B cell (primary cell): Measurements from ENCODE around the gene NDEL1. TPM values are rescaled to one million over a fixed set of nuclear protein-coding genes. Genes with fewer than 3 reads are reported as not detected.

Experiments used
- ATAC-seq: fragments of 200-7000 bp; cut with Tn5 transposase; one replicate; pipeline ENCODE4 v1.10.0; 2021; ENCODE audit warnings: low read depth, mild to moderate bottlenecking, moderate number of reproducible peaks, moderate library complexity
- CTCF ChIA-PET: fragments of 350-600 bp; sonication (Branson Sonifier 250); formaldehyde crosslinking; loops from one replicate; lab custom pipeline; 2021; ENCODE audit warnings: antibody characterized with exemption, inconsistent platforms; lab: Charles Lee
- POLR2A ChIA-PET: fragments of 350-600 bp; sonication (Branson Sonifier 250); formaldehyde crosslinking; loops from one replicate; lab custom pipeline; 2021; ENCODE audit warnings: antibody characterized with exemption; lab: Charles Lee
- DNase-seq: peaks from one replicate; pipeline ENCODE4 v3.0.0; 2013
- H2AFZ ChIP-seq: 2 replicates; pipeline ENCODE4 v1.6.1; 2012; ENCODE audit warnings: mild to moderate bottlenecking, low read depth, low read length; ENCODE audit not compliant: insufficient read depth, poor library complexity, severe bottlenecking
- H3K27ac ChIP-seq, 2 donors: 1 replicate in 1 of 2; 2 replicates in 1 of 2; pipeline ENCODE4 v1.5.1; 2012 to 2013; ENCODE audit warnings: low read length in 2 of 2, mild to moderate bottlenecking in 2 of 2, moderate library complexity in 1 of 2
- H3K27me3 ChIP-seq, 4 experiments: fragments of 200-600 bp in 1 of 4; sonication (generic) in 1 of 4; replicated peaks in 1 of 4; 1 replicate in 2 of 4; 2 replicates in 2 of 4; pipeline versions ENCODE4 v1.6.1 to v1.7.0; 2013 to 2016; ENCODE audit warnings: low read length in 3 of 4, mild to moderate bottlenecking in 2 of 4, mixed read lengths in 1 of 4, moderate library complexity in 1 of 4; ENCODE audit not compliant: insufficient read depth in 4 of 4, control insufficient read depth in 3 of 4; ENCODE audit errors: control extremely low read depth in 1 of 4
- H3K36me3 ChIP-seq, 2 experiments: replicated peaks in 1 of 2; 1 replicate in 1 of 2; 2 replicates in 1 of 2; pipeline versions ENCODE4 v1.6.1 to v1.7.1; 2013; ENCODE audit warnings: low read length in 1 of 2; ENCODE audit not compliant: insufficient read depth in 2 of 2, control insufficient read depth in 1 of 2; ENCODE audit errors: control extremely low read depth in 1 of 2, extremely low read depth in 1 of 2
- H3K4me1 ChIP-seq, 2 donors: fragments of 200-600 bp in 1 of 2; sonication (generic) in 1 of 2; 1 replicate in 1 of 2; 2 replicates in 1 of 2; pipeline versions ENCODE4 v1.5.1 to v1.6.1; 2013 to 2017; ENCODE audit warnings: low read length in 2 of 2; ENCODE audit not compliant: control insufficient read depth in 2 of 2, insufficient read depth in 2 of 2
- H3K4me2 ChIP-seq: replicated peaks from 2 replicates; pipeline ENCODE3; 2012; ENCODE audit warnings: mild to moderate bottlenecking, low read depth, low read length; ENCODE audit not compliant: poor library complexity, severe bottlenecking
- H3K4me3 ChIP-seq, 5 experiments: fragments of 200-600 bp in 1 of 5; sonication (generic) in 1 of 5; 1 replicate in 3 of 5; 2 replicates in 2 of 5; pipeline versions ENCODE4 v1.5.1 to v1.7.0; 2011 to 2016; ENCODE audit warnings: low read length in 4 of 5, mild to moderate bottlenecking in 4 of 5, low read depth in 2 of 5, control low read depth in 1 of 5, moderate library complexity in 1 of 5; ENCODE audit not compliant: insufficient read depth in 1 of 5; ENCODE audit errors: control extremely low read depth in 1 of 5, extremely low read depth in 1 of 5
- H3K79me2 ChIP-seq: fragments of 200-600 bp; sonication (generic); one replicate; pipeline ENCODE4 v1.6.0; 2016; ENCODE audit warnings: low read length; ENCODE audit not compliant: control insufficient read depth, insufficient read depth
- H3K9ac ChIP-seq: fragments of 200-600 bp; sonication (generic); 2 replicates; pipeline ENCODE4 v1.6.1; 2017; ENCODE audit warnings: mild to moderate bottlenecking, low read length, moderate library complexity
- H3K9me3 ChIP-seq, 3 donors: one replicate each; pipeline versions ENCODE4 v1.6.1 to v1.7.1; 2013; ENCODE audit warnings: low read length in 2 of 3; ENCODE audit not compliant: control insufficient read depth in 2 of 3, insufficient read depth in 1 of 3; ENCODE audit errors: control extremely low read depth in 1 of 3
- H4K20me1 ChIP-seq: 2 replicates; pipeline ENCODE4 v1.6.0; 2012; ENCODE audit warnings: mild to moderate bottlenecking, low read length; ENCODE audit not compliant: insufficient read depth, control insufficient read depth, poor library complexity, severe bottlenecking
- H3K27ac Mint-ChIP-seq: one replicate; pipeline ENCODE4 v1.8.0; 2021; ENCODE audit warnings: mixed read lengths
- H3K27me3 Mint-ChIP-seq: one replicate; pipeline ENCODE4 v1.8.0; 2021; ENCODE audit warnings: mixed read lengths
- H3K4me1 Mint-ChIP-seq: one replicate; pipeline ENCODE4 v1.8.0; 2021; ENCODE audit warnings: mixed read lengths
- H3K4me3 Mint-ChIP-seq: one replicate; pipeline ENCODE4 v1.8.0; 2021; ENCODE audit warnings: mixed read lengths
- H3K9me3 Mint-ChIP-seq: one replicate; pipeline ENCODE4 v1.8.0; 2022; ENCODE audit warnings: mixed read lengths; ENCODE audit not compliant: insufficient read depth
- EZH2 ChIP-seq: IDR thresholded peaks from 2 replicates; pipeline ENCODE4 v1.6.1; 2012; ENCODE audit warnings: borderline replicate concordance, low read depth, mild to moderate bottlenecking, moderate library complexity, low read length; ENCODE audit not compliant: insufficient read depth, poor library complexity, severe bottlenecking
- WGBS: methylation state at CpG from one replicate; pipeline ENCODE4 v1.1.5; 2013; ENCODE audit warnings: missing lambda C conversion rate; ENCODE audit not compliant: insufficient coverage; 5-methylcytosine and 5-hydroxymethylcytosine counted together
- intact Hi-C: fragments of 100-400 bp; cut with micrococcal nuclease; formaldehyde crosslinking; loops from one replicate; pipeline ENCODE4 v1.10.0; 2022
- polyA plus RNA-seq: library from polyadenylated mRNA; depleted of rRNA; stranded (reverse); fragments of >200 nt; gene quantifications from 2 replicates; pipeline ENCODE4 v1.2.3, GENCODE V29; 2012
- total RNA-seq, 2 donors: library from RNA; stranded (reverse); fragments of 120-200 nt in 1 of 2; gene quantifications; 1 replicate in 1 of 2; 2 replicates in 1 of 2; pipeline versions ENCODE4 v1.2.3 to v1.2.4, GENCODE V29; 2013 to 2022
- TF ChIP-seq, protein P1 (sequence below): fragments of 200-600 bp; IDR thresholded peaks from one replicate; pipeline ENCODE4 v1.8.0; 2022; ENCODE audit warnings: antibody characterized with exemption, mild to moderate bottlenecking

NDEL1 gene
- total and polyA plus RNA-seq, 2 donors (not counting 1 experiment from before 2014, with no cell fraction given), result 30.2 to 108 TPM

DNA sequence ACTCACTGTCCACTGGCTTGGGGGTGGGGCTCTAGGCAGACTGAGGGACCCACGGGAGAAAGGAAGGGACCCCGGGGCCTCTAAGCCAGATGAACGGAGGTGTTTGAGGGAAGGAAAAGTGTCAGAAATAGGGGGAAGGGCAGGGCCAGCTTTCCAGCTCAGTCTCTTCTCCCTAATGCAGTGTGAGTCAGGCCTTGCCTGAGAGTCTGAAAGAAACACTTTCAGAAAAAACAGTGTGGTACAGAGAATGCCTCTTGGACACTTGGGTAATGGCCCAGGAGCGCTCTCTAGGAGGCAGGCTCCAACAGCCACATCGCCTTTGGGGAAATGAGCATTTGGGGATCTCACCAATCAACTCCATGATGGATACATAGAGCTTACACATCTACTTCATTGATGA lies 46.9 kb downstream of the NDEL1 start:
- H3K4me1 Mint-ChIP-seq, result no peaks in the 10 kb centered on the region
- CTCF ChIA-PET, result interaction anchor here (1.1 kb wide), 2 partner anchors 10 to 258 kb away, joined by 3 to 4 read pairs; no protein-coding TSS in a partner anchor
- no peak overlapping the region for H3K27ac Mint-ChIP-seq
- ATAC-seq (no peak), DNase-seq (no peak)
- Histone ChIP-seq H3K79me2 (no peaks in the 10 kb centered on the region), H3K4me2 (no peak overlapping the region), H2AFZ (no peak overlapping the region), H3K4me1 (no peaks in the 10 kb centered on the region), H4K20me1 (no peaks in the 10 kb centered on the region), H3K9me3 (peaks cover 2 to 13% (median 12%) of the 10 kb centered on the region in 3 donors), H3K36me3 (peaks cover 1 to 26% of the 10 kb centered on the region in 2 experiments), H3K27ac (no peak overlapping the region), H3K27me3 (no peaks in the 10 kb centered on the region), H3K4me3 (no peak overlapping the region), H3K9ac (no peak overlapping the region)
- POLR2A ChIA-PET, result no interaction called here
- H3K9me3 Mint-ChIP-seq, result no peaks in the 10 kb centered on the region
- WGBS, result 96% methylated on average over 5 of the region's 5 CpGs
- no peak overlapping the region for H3K4me3 Mint-ChIP-seq
- intact Hi-C loops, result no loop called here
- TF ChIP-seq EZH2, result no peak
- TF ChIP-seq, protein P1, sequence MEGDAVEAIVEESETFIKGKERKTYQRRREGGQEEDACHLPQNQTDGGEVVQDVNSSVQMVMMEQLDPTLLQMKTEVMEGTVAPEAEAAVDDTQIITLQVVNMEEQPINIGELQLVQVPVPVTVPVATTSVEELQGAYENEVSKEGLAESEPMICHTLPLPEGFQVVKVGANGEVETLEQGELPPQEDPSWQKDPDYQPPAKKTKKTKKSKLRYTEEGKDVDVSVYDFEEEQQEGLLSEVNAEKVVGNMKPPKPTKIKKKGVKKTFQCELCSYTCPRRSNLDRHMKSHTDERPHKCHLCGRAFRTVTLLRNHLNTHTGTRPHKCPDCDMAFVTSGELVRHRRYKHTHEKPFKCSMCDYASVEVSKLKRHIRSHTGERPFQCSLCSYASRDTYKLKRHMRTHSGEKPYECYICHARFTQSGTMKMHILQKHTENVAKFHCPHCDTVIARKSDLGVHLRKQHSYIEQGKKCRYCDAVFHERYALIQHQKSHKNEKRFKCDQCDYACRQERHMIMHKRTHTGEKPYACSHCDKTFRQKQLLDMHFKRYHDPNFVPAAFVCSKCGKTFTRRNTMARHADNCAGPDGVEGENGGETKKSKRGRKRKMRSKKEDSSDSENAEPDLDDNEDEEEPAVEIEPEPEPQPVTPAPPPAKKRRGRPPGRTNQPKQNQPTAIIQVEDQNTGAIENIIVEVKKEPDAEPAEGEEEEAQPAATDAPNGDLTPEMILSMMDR, result no peak
- H3K27me3 Mint-ChIP-seq, result no peaks in the 10 kb centered on the region

DNA sequence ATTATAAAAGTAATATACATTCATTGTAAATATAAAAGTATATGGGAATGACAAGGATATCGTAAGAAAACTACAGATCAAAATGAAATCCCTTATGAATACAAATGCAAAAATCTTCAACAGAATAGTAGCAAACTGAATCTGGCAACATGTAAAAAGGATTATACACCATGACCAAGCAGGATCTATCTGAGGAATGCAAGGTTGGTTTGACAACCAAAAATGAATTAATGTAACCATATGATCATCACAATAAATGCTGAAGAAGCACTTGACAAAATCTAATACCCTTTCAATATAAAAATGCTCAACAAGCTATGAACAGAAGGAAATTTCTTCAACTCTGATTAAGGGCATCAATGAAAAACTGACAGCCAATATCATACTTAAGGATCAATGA lies 48.8 kb downstream of the NDEL1 start:
- WGBS, result no CpG with 5 or more reads among the region's 1 CpG
- intact Hi-C loops, result no loop called here

More for the DNA sequence above, 48.8 kb downstream of the NDEL1 start:
- H3K4me1 Mint-ChIP-seq, result no peaks in the 10 kb centered on the region
- Histone ChIP-seq H3K27ac (no peak overlapping the region), H3K4me3 (no peak overlapping the region), H3K9ac (no peak overlapping the region), H3K36me3 (peaks cover 1 to 21% of the 10 kb centered on the region in 2 experiments), H3K4me2 (no peak overlapping the region), H3K27me3 (no peaks in the 10 kb centered on the region), H3K4me1 (no peaks in the 10 kb centered on the region), H3K79me2 (no peaks in the 10 kb centered on the region), H4K20me1 (no peaks in the 10 kb centered on the region), H2AFZ (no peak overlapping the region), H3K9me3 (peaks cover 2 to 13% (median 12%) of the 10 kb centered on the region in 3 donors)
- H3K4me3 Mint-ChIP-seq, result no peak overlapping the region
- DNase-seq (no peak), ATAC-seq (no peak)
- H3K27ac Mint-ChIP-seq, result no peak overlapping the region
- no peaks in the 10 kb centered on the region for H3K9me3 Mint-ChIP-seq
- CTCF ChIA-PET, result no interaction called here
- POLR2A ChIA-PET, result no interaction called here
- no peaks in the 10 kb centered on the region for H3K27me3 Mint-ChIP-seq
- TF ChIP-seq, protein P1, result no peak
- TF ChIP-seq EZH2, result no peak
